HG03175 (cell line): ENCODE results near the gene ARHGEF12.
A peak's percentile ranks its signal among the peaks of the same experiment; 100 is the strongest.

Experiments used
- ATAC-seq: cut with Tn5 transposase; IDR thresholded peaks from one replicate; pipeline ENCODE4 v1.9.1; 2021; ENCODE audit warnings: mild to moderate bottlenecking, moderate library complexity; ENCODE audit not compliant: unreplicated experiment

The ARHGEF12 gene

GRCh38 chr11:120335908-120336640 is at the start of gene ARHGEF12:
ARHGEF12 (plus strand) TSS chr11:120336413; CDS start chr11:120337244, 831 bp downstream.
- peak; percentile 54 for ATAC-seq

- ATAC-seq, result no peak
These were observed 48.2 kb upstream of the ARHGEF12 start for GRCh38 chr11:120288021-120288420.

- ATAC-seq, result no peak
These were observed 46.8 kb upstream of the ARHGEF12 start for GRCh38 chr11:120289426-120289825.

- ATAC-seq, result no peak
These were observed 45.3 kb upstream of the ARHGEF12 start for GRCh38 chr11:120290956-120291355.

- no peak for ATAC-seq
These were observed 43.0 kb upstream of the ARHGEF12 start for GRCh38 chr11:120293038-120293800.

GRCh38 chr11:120294096-120294495 is 42.1 kb upstream of the ARHGEF12 start:
- no peak for ATAC-seq

- no peak for ATAC-seq
These were observed 41.1 kb upstream of the ARHGEF12 start for GRCh38 chr11:120295099-120295498.

GRCh38 chr11:120296554-120296953 is 39.7 kb upstream of the ARHGEF12 start:
- ATAC-seq, result no peak

GRCh38 chr11:120298461-120298860 is 37.8 kb upstream of the ARHGEF12 start:
- ATAC-seq, result no peak

GRCh38 chr11:120302001-120302805 is 34.0 kb upstream of the ARHGEF12 start:
- no peak for ATAC-seq

GRCh38 chr11:120303004-120303637 is 33.1 kb upstream of the ARHGEF12 start:
- ATAC-seq, result peak; percentile 59

GRCh38 chr11:120304526-120304925 is 31.7 kb upstream of the ARHGEF12 start:
- no peak for ATAC-seq

GRCh38 chr11:120305286-120305685 is 30.9 kb upstream of the ARHGEF12 start:
- ATAC-seq, result no peak

GRCh38 chr11:120306519-120307242 is 29.5 kb upstream of the ARHGEF12 start:
- no peak for ATAC-seq

GRCh38 chr11:120307476-120307875 is 28.7 kb upstream of the ARHGEF12 start:
- ATAC-seq, result no peak

- no peak for ATAC-seq
These were observed 28.1 kb upstream of the ARHGEF12 start for GRCh38 chr11:120308081-120308480.

- ATAC-seq, result no peak
These were observed 25.3 kb upstream of the ARHGEF12 start for GRCh38 chr11:120310870-120311269.

- ATAC-seq, result no peak
These were observed 21.4 kb upstream of the ARHGEF12 start for GRCh38 chr11:120314861-120315260.

GRCh38 chr11:120316880-120317688 is 19.1 kb upstream of the ARHGEF12 start:
- no peak for ATAC-seq
